Measurements from ENCODE around the gene TCEAL2. TPM values are rescaled to one million over a fixed set of nuclear protein-coding genes. Genes with fewer than 3 reads are reported as not detected.
A peak's percentile ranks its signal among the peaks of the same experiment; 100 is the strongest.
"Not testable (repeated sequence)": the region's sequence is repeated elsewhere in the genome, so short reads cannot be mapped to it uniquely, and the experiment has no call there.

The TCEAL2 gene
- polyA plus RNA-seq: not detected

GRCh38 chrX:102125436-102125835 is at the start of gene TCEAL2:
Gene TCEAL2 (plus strand): TSS chrX:102125679. CDS start chrX:102126831, 1,152 bp downstream.
- Mint-ChIP-seq H3K27ac (peak within 1 kb of the TSS in 1 of 3 donors; percentile 0), H3K27me3 (peaks cover 17% of the 10 kb centered on the region), H3K4me3 (peak within 1 kb of the TSS in 3 of 4 donors; percentile 66 to 92 (median 78))
- H3K9me3 Mint-ChIP-seq, H3K4me1 Mint-ChIP-seq, H3K36me3 Mint-ChIP-seq: not testable (repeated sequence)

GRCh38 chrX:102077426-102077825 is 48.1 kb upstream of the TCEAL2 start:
- no peak overlapping the region for H3K27ac Mint-ChIP-seq
- no peaks in the 10 kb centered on the region for H3K4me1 Mint-ChIP-seq

GRCh38 chrX:102085706-102086105 is 39.8 kb upstream of the TCEAL2 start:
- H3K27me3 Mint-ChIP-seq: no peaks in the 10 kb centered on the region

More at GRCh38 chrX:102077426-102077825, 48.1 kb upstream of the TCEAL2 start:
- Mint-ChIP-seq H3K36me3 (no peaks in the 10 kb centered on the region), H3K4me3 (no peak overlapping the region), H3K27me3 (no peaks in the 10 kb centered on the region), H3K9me3 (no peaks in the 10 kb centered on the region)

GRCh38 chrX:102113367-102113766 is 12.1 kb upstream of the TCEAL2 start:
- no peak overlapping the region for H3K4me3 Mint-ChIP-seq

More at GRCh38 chrX:102085706-102086105, 39.8 kb upstream of the TCEAL2 start:
- Mint-ChIP-seq H3K27ac (no peak overlapping the region), H3K9me3 (no peaks in the 10 kb centered on the region), H3K36me3 (no peaks in the 10 kb centered on the region), H3K4me1 (peaks cover 0 to 2% (median 0%) of the 10 kb centered on the region in 3 donors), H3K4me3 (no peak overlapping the region)

GRCh38 chrX:102115748-102116147 is 9.7 kb upstream of the TCEAL2 start:
- peaks cover 5% of the 10 kb centered on the region for H3K27me3 Mint-ChIP-seq
- no peak overlapping the region for H3K4me3 Mint-ChIP-seq
- no peak overlapping the region for H3K27ac Mint-ChIP-seq
- H3K9me3 Mint-ChIP-seq: peaks cover 0 to 10% (median 4%) of the 10 kb centered on the region in 3 donors
- no peaks in the 10 kb centered on the region for H3K4me1 Mint-ChIP-seq
- H3K36me3 Mint-ChIP-seq: no peaks in the 10 kb centered on the region

More at GRCh38 chrX:102113367-102113766, 12.1 kb upstream of the TCEAL2 start:
- Mint-ChIP-seq H3K4me1 (no peaks in the 10 kb centered on the region), H3K9me3 (peaks cover 0 to 10% (median 4%) of the 10 kb centered on the region in 3 donors), H3K27ac (no peak overlapping the region), H3K36me3 (no peaks in the 10 kb centered on the region), H3K27me3 (peaks cover 5% of the 10 kb centered on the region)

- not testable (repeated sequence) for H3K9me3 Mint-ChIP-seq, H3K36me3 Mint-ChIP-seq, H3K4me1 Mint-ChIP-seq
- Mint-ChIP-seq H3K27me3 (peaks cover 17% of the 10 kb centered on the region), H3K4me3 (peak overlapping the region in 3 of 4 donors; percentile 66 to 92 (median 78)), H3K27ac (peak overlapping the region in 1 of 3 donors; percentile 0)
Measured at GRCh38 chrX:102125014-102125413, 465 bp upstream of the TCEAL2 start.

- not testable (repeated sequence) for H3K27ac Mint-ChIP-seq, H3K9me3 Mint-ChIP-seq, H3K36me3 Mint-ChIP-seq, H3K4me1 Mint-ChIP-seq
- Mint-ChIP-seq H3K27me3 (peaks cover 17% of the 10 kb centered on the region), H3K4me3 (peak overlapping the region in 1 of 4 donors; percentile 65)
Measured at GRCh38 chrX:102126080-102126818, 770 bp downstream of the TCEAL2 start.

GRCh38 chrX:102126863-102127262 is 1.4 kb downstream of the TCEAL2 start:
- Mint-ChIP-seq H3K27me3 (peaks cover 17% of the 10 kb centered on the region), H3K27ac (no peak overlapping the region), H3K36me3 (no peaks in the 10 kb centered on the region)

GRCh38 chrX:102129473-102129872 is 4.0 kb downstream of the TCEAL2 start:
- H3K4me3 Mint-ChIP-seq: no peak overlapping the region
- H3K27me3 Mint-ChIP-seq: peaks cover 17% of the 10 kb centered on the region
- H3K36me3 Mint-ChIP-seq: no peaks in the 10 kb centered on the region
- H3K9me3 Mint-ChIP-seq: no peaks in the 10 kb centered on the region
- no peak overlapping the region for H3K27ac Mint-ChIP-seq
- H3K4me1 Mint-ChIP-seq: peaks cover 0 to 8% (median 4%) of the 10 kb centered on the region in 3 donors

More at GRCh38 chrX:102126863-102127262, 1.4 kb downstream of the TCEAL2 start:
- Mint-ChIP-seq H3K4me1 (peaks cover 0 to 8% (median 4%) of the 10 kb centered on the region in 3 donors), H3K4me3 (peak overlapping the region in 1 of 4 donors; percentile 65), H3K9me3 (peaks cover 0 to 3% (median 0%) of the 10 kb centered on the region in 3 donors)

- peaks cover 0 to 2% (median 0%) of the 10 kb centered on the region in 3 donors for H3K4me1 Mint-ChIP-seq
- no peak overlapping the region for H3K4me3 Mint-ChIP-seq
- no peaks in the 10 kb centered on the region for H3K36me3 Mint-ChIP-seq
- no peaks in the 10 kb centered on the region for H3K9me3 Mint-ChIP-seq
- peaks cover 10% of the 10 kb centered on the region for H3K27me3 Mint-ChIP-seq
- H3K27ac Mint-ChIP-seq: no peak overlapping the region
Measured at GRCh38 chrX:102138064-102138463, 12.6 kb downstream of the TCEAL2 start.

- peaks cover 11% of the 10 kb centered on the region for H3K27me3 Mint-ChIP-seq
- H3K4me3 Mint-ChIP-seq, H3K36me3 Mint-ChIP-seq, H3K9me3 Mint-ChIP-seq, H3K4me1 Mint-ChIP-seq, H3K27ac Mint-ChIP-seq: not testable (repeated sequence)
Measured at GRCh38 chrX:102140876-102141275, 15.4 kb downstream of the TCEAL2 start.

- H3K27ac Mint-ChIP-seq, H3K9me3 Mint-ChIP-seq, H3K4me1 Mint-ChIP-seq, H3K4me3 Mint-ChIP-seq, H3K36me3 Mint-ChIP-seq: not testable (repeated sequence)
- H3K27me3 Mint-ChIP-seq: peaks cover 11% of the 10 kb centered on the region
Measured at GRCh38 chrX:102141631-102142030, 16.2 kb downstream of the TCEAL2 start.

- H3K4me3 Mint-ChIP-seq: peak within 1 kb of the TSS in 1 of 4 donors; percentile 23
- H3K27ac Mint-ChIP-seq, H3K27me3 Mint-ChIP-seq, H3K36me3 Mint-ChIP-seq, H3K9me3 Mint-ChIP-seq, H3K4me1 Mint-ChIP-seq: not testable (repeated sequence)
Measured at GRCh38 chrX:102142274-102142673, 16.8 kb downstream of the TCEAL2 start, which contains the start of gene TCEAL6. Gene TCEAL6 (minus strand): TSS chrX:102142481.

- H3K9me3 Mint-ChIP-seq: no peaks in the 10 kb centered on the region
- peaks cover 3% of the 10 kb centered on the region for H3K27me3 Mint-ChIP-seq
- H3K36me3 Mint-ChIP-seq: no peaks in the 10 kb centered on the region
- H3K27ac Mint-ChIP-seq: no peak overlapping the region
- peak overlapping the region; percentile 93 to 98 (median 96) for H3K4me3 Mint-ChIP-seq
- peaks cover 0 to 8% (median 3%) of the 10 kb centered on the region in 3 donors for H3K4me1 Mint-ChIP-seq
Measured at GRCh38 chrX:102154218-102154860, 28.9 kb downstream of the TCEAL2 start.
